ENCODE measurements around the gene OR6T1. TPM values are rescaled to one million over a fixed set of nuclear protein-coding genes. Genes with fewer than 3 reads are reported as not detected.

OR6T1 gene
- total RNA-seq, 4 donors from 2014 or later = not detected

- no peaks in the 10 kb centered on the region for H3K27me3 ChIP-seq
- intact Hi-C loops (cut with DNase I; ENCODE audit: low total_unique reads) = no loop called here
- WGBS, 2 donors (ENCODE audit: low coverage in 1 of 2) = 69 to 80% methylated on average over 1 of the region's 1 CpG
- DNase-seq = no peak
- no peaks in the 10 kb centered on the region for H3K4me1 ChIP-seq
- no peak for TF ChIP-seq EP300 (IDR thresholded peaks at IDR 0.05; ENCODE audit: low read depth)
- no peak for TF ChIP-seq POLR2AphosphoS5 (IDR thresholded peaks at IDR 0.05)
- TF ChIP-seq CTCF (IDR thresholded peaks at IDR 0.05) = no peak
- TF ChIP-seq POLR2A (IDR thresholded peaks at IDR 0.05) = no peak
- H3K27ac ChIP-seq = no peak within 1 kb of the TSS
- in situ Hi-C loops (cut with MboI; ENCODE audit: low pct_ligation_motif_present in 1 of 4, low pct_unique_long_range_greater_than_20kb in 1 of 4, low sequenced_read_pairs in 3 of 4) = no loop called here
- no peak within 1 kb of the TSS for H3K4me3 ChIP-seq
- no peaks in the 10 kb centered on the region for H3K9me3 ChIP-seq
- H3K36me3 ChIP-seq = no peaks in the 10 kb centered on the region
These were observed 4.3 kb downstream of the OR6T1 start, which contains the start of gene OR4D5 for GRCh38 chr11:123939317-123939716. Gene OR4D5, plus strand, starts transcription at chr11:123939617. Its CDS starts 0 bp downstream, at chr11:123939617.

GRCh38 chr11:123924027-123924426 is 19.6 kb downstream of the OR6T1 start:
- no peak for DNase-seq
- in situ Hi-C loops (cut with MboI; ENCODE audit: low pct_ligation_motif_present in 1 of 4, low pct_unique_long_range_greater_than_20kb in 1 of 4, low sequenced_read_pairs in 3 of 4) = no loop called here
- Histone ChIP-seq H3K9me3 (no peaks in the 10 kb centered on the region), H3K36me3 (no peaks in the 10 kb centered on the region), H3K27me3 (no peaks in the 10 kb centered on the region), H3K4me1 (no peaks in the 10 kb centered on the region), H3K4me3 (no peak overlapping the region), H3K27ac (no peak overlapping the region)
- TF ChIP-seq CTCF (IDR thresholded peaks at IDR 0.05) (no peak), POLR2AphosphoS5 (IDR thresholded peaks at IDR 0.05) (no peak), EP300 (IDR thresholded peaks at IDR 0.05; ENCODE audit: low read depth) (no peak), POLR2A (IDR thresholded peaks at IDR 0.05) (no peak)
- intact Hi-C loops (cut with DNase I; ENCODE audit: low total_unique reads) = no loop called here
- 63 to 67% methylated on average over 1 of the region's 1 CpG for WGBS, 2 donors (ENCODE audit: low coverage in 1 of 2)

- WGBS, 2 donors (ENCODE audit: low coverage in 1 of 2) = 53 to 71% methylated on average over 3 of the region's 3 CpGs
- DNase-seq = no peak
- in situ Hi-C loops (cut with MboI; ENCODE audit: low pct_ligation_motif_present in 1 of 4, low pct_unique_long_range_greater_than_20kb in 1 of 4, low sequenced_read_pairs in 3 of 4) = no loop called here
These were observed 22.7 kb downstream of the OR6T1 start for GRCh38 chr11:123920943-123921342.

GRCh38 chr11:123905826-123906225 is 37.8 kb downstream of the OR6T1 start:
- in situ Hi-C loops (cut with MboI; ENCODE audit: low pct_ligation_motif_present in 1 of 4, low pct_unique_long_range_greater_than_20kb in 1 of 4, low sequenced_read_pairs in 3 of 4) = no loop called here

More at GRCh38 chr11:123920943-123921342, 22.7 kb downstream of the OR6T1 start:
- no peaks in the 10 kb centered on the region for H3K36me3 ChIP-seq
- no peak overlapping the region for H3K27ac ChIP-seq
- H3K27me3 ChIP-seq = no peaks in the 10 kb centered on the region
- H3K4me1 ChIP-seq = no peaks in the 10 kb centered on the region
- no peak for TF ChIP-seq EP300 (IDR thresholded peaks at IDR 0.05; ENCODE audit: low read depth)
- TF ChIP-seq POLR2A (IDR thresholded peaks at IDR 0.05) = no peak
- no peak for TF ChIP-seq POLR2AphosphoS5 (IDR thresholded peaks at IDR 0.05)
- no peak for TF ChIP-seq CTCF (IDR thresholded peaks at IDR 0.05)
- no peaks in the 10 kb centered on the region for H3K9me3 ChIP-seq
- intact Hi-C loops (cut with DNase I; ENCODE audit: low total_unique reads) = no loop called here
- no peak overlapping the region for H3K4me3 ChIP-seq

More at GRCh38 chr11:123905826-123906225, 37.8 kb downstream of the OR6T1 start:
- no peaks in the 10 kb centered on the region for H3K4me1 ChIP-seq
- no peak overlapping the region for H3K4me3 ChIP-seq
- H3K36me3 ChIP-seq = no peaks in the 10 kb centered on the region
- no peaks in the 10 kb centered on the region for H3K27me3 ChIP-seq
- intact Hi-C loops (cut with DNase I; ENCODE audit: low total_unique reads) = no loop called here
- 47 to 58% methylated on average over 3 of the region's 3 CpGs for WGBS, 2 donors (ENCODE audit: low coverage in 1 of 2)
- H3K27ac ChIP-seq = no peak overlapping the region
- no peak for DNase-seq
- TF ChIP-seq POLR2AphosphoS5 (IDR thresholded peaks at IDR 0.05) = no peak
- TF ChIP-seq EP300 (IDR thresholded peaks at IDR 0.05; ENCODE audit: low read depth) = no peak
- TF ChIP-seq POLR2A (IDR thresholded peaks at IDR 0.05) = no peak
- no peak for TF ChIP-seq CTCF (IDR thresholded peaks at IDR 0.05)
- H3K9me3 ChIP-seq = no peaks in the 10 kb centered on the region
